H9 (cell line): ENCODE results near the gene FEM1B. TPM values are rescaled to one million over a fixed set of nuclear protein-coding genes. Genes with fewer than 3 reads are reported as not detected.

ENCODE experiments used
- DNase-seq: peaks from one replicate; pipeline ENCODE4 v3.0.0-alpha.2; 2017
- H2AFZ ChIP-seq: one replicate; pipeline ENCODE4 v1.6.1; 2013; ENCODE audit warnings: mild to moderate bottlenecking, low read length, control low read depth, moderate library complexity
- H2AK5ac ChIP-seq: 2 replicates; pipeline ENCODE4 v1.6.1; 2013; ENCODE audit warnings: low read length, control low read depth, mixed read lengths; ENCODE audit not compliant: insufficient read length
- H2BK120ac ChIP-seq: one replicate; pipeline ENCODE4 v1.6.1; 2013; ENCODE audit warnings: low read depth, mild to moderate bottlenecking, low read length, control low read depth, inconsistent platforms; ENCODE audit not compliant: poor library complexity, severe bottlenecking
- H2BK12ac ChIP-seq: 2 replicates; pipeline ENCODE4 v1.6.1; 2013; ENCODE audit warnings: low read length, control low read depth, mixed read lengths, low read depth; ENCODE audit not compliant: insufficient read length
- H2BK15ac ChIP-seq: 2 replicates; pipeline ENCODE4 v1.6.1; 2013; ENCODE audit warnings: low read depth, low read length, control low read depth
- H2BK20ac ChIP-seq: one replicate; pipeline ENCODE4 v1.6.1; 2013; ENCODE audit warnings: low read depth, mild to moderate bottlenecking, low read length, control low read depth, inconsistent platforms; ENCODE audit not compliant: poor library complexity, severe bottlenecking
- H2BK5ac ChIP-seq: 2 replicates; pipeline ENCODE4 v1.6.1; 2013; ENCODE audit warnings: low read length, control low read depth, mixed read lengths; ENCODE audit not compliant: insufficient read length
- H3K14ac ChIP-seq: 2 replicates; pipeline ENCODE4 v1.6.1; 2013; ENCODE audit warnings: low read length, control low read depth; ENCODE audit not compliant: insufficient read depth
- H3K18ac ChIP-seq: 2 replicates; pipeline ENCODE4 v1.6.1; 2013; ENCODE audit warnings: low read depth, mild to moderate bottlenecking, mixed read lengths, low read length, control low read depth; ENCODE audit not compliant: insufficient read length
- H3K23ac ChIP-seq: 2 replicates; pipeline ENCODE4 v1.6.1; 2013; ENCODE audit warnings: low read length, control low read depth, mixed read lengths, low read depth; ENCODE audit not compliant: insufficient read length
- H3K23me2 ChIP-seq: 2 replicates; pipeline ENCODE4 v1.6.1; 2013; ENCODE audit warnings: low read depth, mild to moderate bottlenecking, mixed read lengths, low read length, control low read depth; ENCODE audit not compliant: insufficient read length, poor library complexity, severe bottlenecking
- H3K27ac ChIP-seq: 2 replicates; pipeline ENCODE4 v1.5.1; 2013; ENCODE audit warnings: low read length, control low read depth, mixed read lengths, low read depth; ENCODE audit not compliant: insufficient read length
- H3K27me3 ChIP-seq: 2 replicates; pipeline ENCODE4 v1.6.1; 2013; ENCODE audit warnings: low read length, control low read depth, inconsistent platforms; ENCODE audit not compliant: insufficient read depth
- H3K4ac ChIP-seq: 2 replicates; pipeline ENCODE4 v1.6.1; 2013; ENCODE audit warnings: low read depth, mild to moderate bottlenecking, control low read depth, inconsistent platforms, low read length, moderate library complexity
- H3K4me1 ChIP-seq: 2 replicates; pipeline ENCODE4 v1.6.1; 2013; ENCODE audit warnings: low read length, control low read depth, inconsistent platforms; ENCODE audit not compliant: insufficient read depth
- H3K4me2 ChIP-seq: 2 replicates; pipeline ENCODE4 v1.6.1; 2013; ENCODE audit warnings: low read length, control low read depth, mixed read lengths; ENCODE audit not compliant: insufficient read length, insufficient read depth
- H3K56ac ChIP-seq: 2 replicates; pipeline ENCODE4 v1.6.1; 2013; ENCODE audit warnings: low read depth, mild to moderate bottlenecking, mixed read lengths, low read length, control low read depth; ENCODE audit not compliant: insufficient read length
- H3K79me1 ChIP-seq: 2 replicates; pipeline ENCODE4 v1.6.1; 2013; ENCODE audit warnings: low read depth, mild to moderate bottlenecking, moderate library complexity, low read length, control low read depth, inconsistent platforms; ENCODE audit not compliant: insufficient read depth, poor library complexity, severe bottlenecking
- H3K79me2 ChIP-seq: 2 replicates; pipeline ENCODE4 v1.6.1; 2013; ENCODE audit warnings: low read length, control low read depth, inconsistent platforms; ENCODE audit not compliant: insufficient read depth
- H3K9ac ChIP-seq: 2 replicates; pipeline ENCODE4 v1.6.1; 2013; ENCODE audit warnings: low read length, control low read depth, mixed read lengths; ENCODE audit not compliant: insufficient read length; ENCODE audit errors: extremely low read depth
- H3K9me3 ChIP-seq: one replicate; pipeline ENCODE4 v1.6.1; 2013; ENCODE audit warnings: low read depth, low read length, inconsistent platforms; ENCODE audit not compliant: control insufficient read depth
- H3T11ph ChIP-seq: one replicate; pipeline ENCODE4 v1.6.1; 2013; ENCODE audit warnings: mild to moderate bottlenecking, low read length, control low read depth, inconsistent platforms
- H4K20me1 ChIP-seq: one replicate; pipeline ENCODE4 v1.6.1; 2013; ENCODE audit not compliant: control insufficient read depth, insufficient read length, insufficient read depth
- H4K5ac ChIP-seq: 2 replicates; pipeline ENCODE4 v1.6.1; 2013; ENCODE audit warnings: low read depth, mild to moderate bottlenecking, mixed read lengths, low read length, control low read depth; ENCODE audit not compliant: insufficient read length
- H4K8ac ChIP-seq: replicated peaks from 2 replicates; pipeline ENCODE4 v1.6.1; 2013; ENCODE audit warnings: low read length, control low read depth, mixed read lengths, low read depth; ENCODE audit not compliant: insufficient read length
- H4K91ac ChIP-seq: 2 replicates; pipeline ENCODE4 v1.6.1; 2013; ENCODE audit warnings: low read depth, mild to moderate bottlenecking, moderate library complexity, mixed read lengths, low read length, control low read depth; ENCODE audit not compliant: insufficient read length
- H3K27ac Mint-ChIP-seq, 3 experiments: 2 replicates in 2 of 3; 3 replicates in 1 of 3; pipeline ENCODE4 v1.8.0; 2020 to 2021; ENCODE audit warnings: mixed read lengths in 3 of 3, mild to moderate bottlenecking in 1 of 3, moderate library complexity in 1 of 3
- H3K27me3 Mint-ChIP-seq: 2 replicates; pipeline ENCODE4 v1.8.0; 2021; ENCODE audit warnings: low read depth, mild to moderate bottlenecking, moderate library complexity, mixed read lengths
- H3K36me3 Mint-ChIP-seq, 3 experiments: 2 replicates in 2 of 3; 3 replicates in 1 of 3; pipeline ENCODE4 v1.8.0; 2020 to 2021; ENCODE audit warnings: low read depth in 3 of 3, mixed read lengths in 3 of 3; ENCODE audit not compliant: insufficient read depth in 1 of 3
- H3K4me1 Mint-ChIP-seq, 2 experiments: 2 replicates each; pipeline ENCODE4 v1.8.0; 2020; ENCODE audit warnings: mixed read lengths in 2 of 2
- H3K4me3 Mint-ChIP-seq, 2 experiments: 2 replicates in 1 of 2; 3 replicates in 1 of 2; pipeline ENCODE4 v1.8.0; 2020 to 2021; ENCODE audit warnings: mild to moderate bottlenecking in 2 of 2, mixed read lengths in 2 of 2, moderate library complexity in 1 of 2
- H3K9me3 Mint-ChIP-seq, 2 experiments: 2 replicates in 1 of 2; 3 replicates in 1 of 2; pipeline ENCODE4 v1.8.0; 2020; ENCODE audit warnings: mild to moderate bottlenecking in 2 of 2, mixed read lengths in 2 of 2, moderate library complexity in 1 of 2
- CTCF ChIP-seq: fragments of 200-600 bp; sonication (generic); conservative IDR thresholded peaks from 3 replicates; pipeline ENCODE4 v1.8.0; 2021; ENCODE audit warnings: antibody characterized with exemption, mild to moderate bottlenecking
- WGBS: extraction: QIAGEN DNeasy Blood & Tissue Kit; methylation state at CpG from one replicate; pipeline ENCODE4 v1.1.7; 2013; ENCODE audit warnings: missing lambda C conversion rate, low lambda C conversion rate, mixed read lengths; ENCODE audit not compliant: insufficient read length; ENCODE audit errors: extremely low coverage; 5-methylcytosine and 5-hydroxymethylcytosine counted together
- total RNA-seq: library from RNA; stranded (reverse); gene quantifications from 2 replicates; pipeline ENCODE4 v1.2.1, GENCODE V29; 2021

The FEM1B gene
- total RNA-seq, 1 experiment from 2014 or later, result 77.9 TPM

DNA sequence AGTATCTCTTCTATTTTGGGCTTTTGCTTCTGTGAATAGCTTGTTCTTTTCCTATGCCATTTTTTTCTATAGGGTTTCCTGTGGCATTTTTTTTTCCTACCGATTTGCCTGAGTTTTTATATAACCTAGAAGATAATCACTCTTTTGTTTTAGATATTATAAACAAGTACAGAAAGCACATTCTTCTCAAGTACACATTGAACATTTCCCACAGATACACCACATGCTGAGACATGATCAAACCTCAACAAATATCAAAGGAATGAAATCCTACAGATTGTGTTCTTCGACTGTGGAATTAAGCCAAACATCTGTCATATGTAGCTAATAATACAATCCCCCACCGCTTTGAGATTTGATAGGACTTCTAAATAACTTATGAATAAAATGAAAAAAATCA lies 9.1 kb upstream of the FEM1B start:
- peaks cover 53 to 55% of the 10 kb centered on the region in 2 experiments for H3K4me1 Mint-ChIP-seq
- Histone ChIP-seq H2AFZ (no peak overlapping the region), H4K5ac (no peak overlapping the region), H4K20me1 (no peaks in the 10 kb centered on the region), H3K14ac (no peak overlapping the region), H3K27ac (no peak overlapping the region), H2AK5ac (no peak overlapping the region), H3K56ac (no peak overlapping the region), H4K91ac (no peak overlapping the region), H3K4me1 (peaks cover 9% of the 10 kb centered on the region; the same call in 1 of the 2 replicates), H3K23ac (no peak overlapping the region), H3K9me3 (no peaks in the 10 kb centered on the region), H3K79me1 (no peaks in the 10 kb centered on the region), H3K79me2 (no peaks in the 10 kb centered on the region), H3K4me2 (no peak overlapping the region), H3K18ac (no peak overlapping the region), H3K4ac (no peak overlapping the region), H2BK12ac (no peak overlapping the region), H2BK5ac (no peak overlapping the region), H2BK20ac (no peak overlapping the region), H2BK120ac (no peak overlapping the region), H3K27me3 (no peaks in the 10 kb centered on the region), H3T11ph (no peak overlapping the region), H3K9ac (no peak overlapping the region), H2BK15ac (no peak overlapping the region), H3K23me2 (peaks cover 3% of the 10 kb centered on the region), H4K8ac (no peak overlapping the region)
- H3K27me3 Mint-ChIP-seq, result no peaks in the 10 kb centered on the region
- no peak for TF ChIP-seq CTCF
- no CpG with 5 or more reads among the region's 3 CpGs for WGBS
- no peak overlapping the region for H3K27ac Mint-ChIP-seq
- no peaks in the 10 kb centered on the region for H3K36me3 Mint-ChIP-seq
- H3K9me3 Mint-ChIP-seq, result no peaks in the 10 kb centered on the region
- no peak overlapping the region for H3K4me3 Mint-ChIP-seq
- no peak for DNase-seq
